ENCODE measurements around the gene ZNF701. TPM values are rescaled to one million over a fixed set of nuclear protein-coding genes. Genes with fewer than 3 reads are reported as not detected.
"Not testable (repeated sequence)": the region's sequence is repeated elsewhere in the genome, so short reads cannot be mapped to it uniquely, and the experiment has no call there.

Gene ZNF701
- total RNA-seq, 1 donor from 2014 or later, result 15.6 TPM

- Mint-ChIP-seq H3K4me3 (ENCODE audit: unreplicated experiment) (no peak overlapping the region), H3K4me1 (ENCODE audit: unreplicated experiment) (no peaks in the 10 kb centered on the region), H3K9me3 (ENCODE audit: unreplicated experiment) (peaks cover 30% of the 10 kb centered on the region), H3K27ac (ENCODE audit: unreplicated experiment) (no peak overlapping the region), H3K36me3 (ENCODE audit: unreplicated experiment) (peaks cover 72% of the 10 kb centered on the region), H3K27me3 (ENCODE audit: unreplicated experiment) (no peaks in the 10 kb centered on the region)
- DNase-seq (ENCODE audit: extremely low spot score, unreplicated experiment), result no peak
- TF ChIP-seq, protein P1, sequence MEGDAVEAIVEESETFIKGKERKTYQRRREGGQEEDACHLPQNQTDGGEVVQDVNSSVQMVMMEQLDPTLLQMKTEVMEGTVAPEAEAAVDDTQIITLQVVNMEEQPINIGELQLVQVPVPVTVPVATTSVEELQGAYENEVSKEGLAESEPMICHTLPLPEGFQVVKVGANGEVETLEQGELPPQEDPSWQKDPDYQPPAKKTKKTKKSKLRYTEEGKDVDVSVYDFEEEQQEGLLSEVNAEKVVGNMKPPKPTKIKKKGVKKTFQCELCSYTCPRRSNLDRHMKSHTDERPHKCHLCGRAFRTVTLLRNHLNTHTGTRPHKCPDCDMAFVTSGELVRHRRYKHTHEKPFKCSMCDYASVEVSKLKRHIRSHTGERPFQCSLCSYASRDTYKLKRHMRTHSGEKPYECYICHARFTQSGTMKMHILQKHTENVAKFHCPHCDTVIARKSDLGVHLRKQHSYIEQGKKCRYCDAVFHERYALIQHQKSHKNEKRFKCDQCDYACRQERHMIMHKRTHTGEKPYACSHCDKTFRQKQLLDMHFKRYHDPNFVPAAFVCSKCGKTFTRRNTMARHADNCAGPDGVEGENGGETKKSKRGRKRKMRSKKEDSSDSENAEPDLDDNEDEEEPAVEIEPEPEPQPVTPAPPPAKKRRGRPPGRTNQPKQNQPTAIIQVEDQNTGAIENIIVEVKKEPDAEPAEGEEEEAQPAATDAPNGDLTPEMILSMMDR (IDR thresholded peaks at IDR 0.05), result no peak
Measured at GRCh38 chr19:52613299-52613906, 43.3 kb downstream of the ZNF701 start.

- H3K36me3 Mint-ChIP-seq (ENCODE audit: unreplicated experiment), result peaks cover 52% of the 10 kb centered on the region
- H3K27me3 Mint-ChIP-seq (ENCODE audit: unreplicated experiment), result no peaks in the 10 kb centered on the region
- H3K27ac Mint-ChIP-seq (ENCODE audit: unreplicated experiment), result no peak overlapping the region
- H3K4me1 Mint-ChIP-seq (ENCODE audit: unreplicated experiment), result no peaks in the 10 kb centered on the region
- DNase-seq (ENCODE audit: extremely low spot score, unreplicated experiment), result no peak
- H3K4me3 Mint-ChIP-seq (ENCODE audit: unreplicated experiment), result no peak overlapping the region
- TF ChIP-seq, protein P1 (IDR thresholded peaks at IDR 0.05), result no peak
- peaks cover 10% of the 10 kb centered on the region for H3K9me3 Mint-ChIP-seq (ENCODE audit: unreplicated experiment)
Measured at GRCh38 chr19:52621376-52621775, 51.3 kb downstream of the ZNF701 start.

- Mint-ChIP-seq H3K4me1 (ENCODE audit: unreplicated experiment) (no peaks in the 10 kb centered on the region), H3K36me3 (ENCODE audit: unreplicated experiment) (peaks cover 43% of the 10 kb centered on the region), H3K27ac (ENCODE audit: unreplicated experiment) (no peak overlapping the region), H3K4me3 (ENCODE audit: unreplicated experiment) (no peak overlapping the region), H3K27me3 (ENCODE audit: unreplicated experiment) (no peaks in the 10 kb centered on the region), H3K9me3 (ENCODE audit: unreplicated experiment) (peaks cover 5% of the 10 kb centered on the region)
- TF ChIP-seq, protein P1 (IDR thresholded peaks at IDR 0.05), result no peak
- no peak for DNase-seq (ENCODE audit: extremely low spot score, unreplicated experiment)
Measured at GRCh38 chr19:52622261-52622660, 52.2 kb downstream of the ZNF701 start.

DNA sequence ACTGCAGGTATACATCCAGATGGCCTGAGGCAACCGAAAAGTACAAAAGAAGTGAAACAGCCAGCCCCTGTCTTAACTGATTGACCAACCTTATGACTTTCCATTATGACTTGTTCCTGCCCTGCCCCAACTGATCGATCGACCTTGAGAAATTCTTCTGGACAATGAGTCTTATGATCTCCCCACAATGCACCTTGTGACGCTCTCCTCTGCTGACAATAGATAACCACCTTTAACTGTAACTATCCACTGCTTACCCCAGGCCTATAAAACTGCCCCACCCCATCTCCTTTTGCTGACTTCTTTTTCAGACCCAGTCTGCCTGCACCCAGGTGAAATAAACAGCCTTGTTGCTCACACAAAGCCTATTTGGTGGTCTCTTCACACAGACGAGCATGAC is 56.8 kb downstream of the ZNF701 start:
- no peak overlapping the region for H3K27ac Mint-ChIP-seq (ENCODE audit: unreplicated experiment)
- H3K4me1 Mint-ChIP-seq (ENCODE audit: unreplicated experiment), result no peaks in the 10 kb centered on the region
- DNase-seq (ENCODE audit: extremely low spot score, unreplicated experiment), result no peak
- TF ChIP-seq, protein P1 (IDR thresholded peaks at IDR 0.05), result no peak
- no peak overlapping the region for H3K4me3 Mint-ChIP-seq (ENCODE audit: unreplicated experiment)
- H3K27me3 Mint-ChIP-seq (ENCODE audit: unreplicated experiment), result no peaks in the 10 kb centered on the region
- no peaks in the 10 kb centered on the region for H3K9me3 Mint-ChIP-seq (ENCODE audit: unreplicated experiment)
- peaks cover 39% of the 10 kb centered on the region for H3K36me3 Mint-ChIP-seq (ENCODE audit: unreplicated experiment)

- H3K27me3 Mint-ChIP-seq (ENCODE audit: unreplicated experiment); H3K4me1 Mint-ChIP-seq (ENCODE audit: unreplicated experiment); H3K9me3 Mint-ChIP-seq (ENCODE audit: unreplicated experiment); H3K4me3 Mint-ChIP-seq (ENCODE audit: unreplicated experiment); H3K27ac Mint-ChIP-seq (ENCODE audit: unreplicated experiment); DNase-seq (ENCODE audit: extremely low spot score, unreplicated experiment): not testable (repeated sequence)
- peaks cover 39% of the 10 kb centered on the region for H3K36me3 Mint-ChIP-seq (ENCODE audit: unreplicated experiment)
Measured at GRCh38 chr19:52627441-52627840, 57.4 kb downstream of the ZNF701 start.

All from osteocyte (in vitro differentiated cells).